ENCODE results near the gene SMAGP.
"Not testable (repeated sequence)": the region's sequence is repeated elsewhere in the genome, so short reads cannot be mapped to it uniquely, and the experiment has no call there.

Gene SMAGP

GRCh38 chr12:51270067-51270950 is at the start of gene SMAGP:
SMAGP (minus strand) TSS chr12:51270415; CDS start chr12:51269278, 1,137 bp downstream.
- DNase-seq, result peak; percentile 76

GRCh38 chr12:51318846-51319599 is 48.8 kb upstream of the SMAGP start:
- no peak for DNase-seq

GRCh38 chr12:51318057-51318806 is 48.0 kb upstream of the SMAGP start:
- DNase-seq, result not testable (repeated sequence)

- no peak for DNase-seq
Observed at GRCh38 chr12:51311389-51311788, 41.2 kb upstream of the SMAGP start.

- no peak for DNase-seq
Observed at GRCh38 chr12:51307655-51308593, 37.7 kb upstream of the SMAGP start.

- no peak for DNase-seq
Observed at GRCh38 chr12:51306507-51306906, 36.3 kb upstream of the SMAGP start.

- DNase-seq, result not testable (repeated sequence)
Observed at GRCh38 chr12:51300768-51301167, 30.6 kb upstream of the SMAGP start.

GRCh38 chr12:51295651-51296050 is 25.4 kb upstream of the SMAGP start:
- no peak for DNase-seq

- DNase-seq, result not testable (repeated sequence)
Observed at GRCh38 chr12:51294097-51294496, 23.9 kb upstream of the SMAGP start.

- DNase-seq, result no peak
Observed at GRCh38 chr12:51293696-51294095, 23.5 kb upstream of the SMAGP start.

GRCh38 chr12:51291603-51292513 is 21.6 kb upstream of the SMAGP start:
- DNase-seq, result not testable (repeated sequence)

GRCh38 chr12:51285843-51286242 is 15.6 kb upstream of the SMAGP start:
- DNase-seq, result no peak

- DNase-seq, result no peak
Observed at GRCh38 chr12:51281202-51281924, 11.1 kb upstream of the SMAGP start.

- DNase-seq, result no peak
Observed at GRCh38 chr12:51275088-51275487, 4.9 kb upstream of the SMAGP start.

GRCh38 chr12:51272810-51273209 is 2.6 kb upstream of the SMAGP start:
- not testable (repeated sequence) for DNase-seq

- DNase-seq, result no peak
Observed at GRCh38 chr12:51270951-51271518, 820 bp upstream of the SMAGP start.

GRCh38 chr12:51269174-51270066 is 795 bp downstream of the SMAGP start:
- peak; percentile 39 for DNase-seq

GRCh38 chr12:51265024-51265423 is 5.2 kb downstream of the SMAGP start:
- no peak for DNase-seq

GRCh38 chr12:51264297-51264696 is 5.9 kb downstream of the SMAGP start:
- DNase-seq, result no peak
